HepG2 (cell line): ENCODE results near the gene MRS2. TPM values are rescaled to one million over a fixed set of nuclear protein-coding genes. Genes with fewer than 3 reads are reported as not detected.
A peak's percentile ranks its signal among the peaks of the same experiment; 100 is the strongest.
"Not testable (repeated sequence)": the region's sequence is repeated elsewhere in the genome, so short reads cannot be mapped to it uniquely, and the experiment has no call there.

ENCODE experiments used
- ATAC-seq: fragments of 200-7000 bp; cut with Tn5 transposase; 3 replicates; pipeline ENCODE4 v1.9.1; 2020; ENCODE audit warnings: mild to moderate bottlenecking, moderate library complexity
- BruUV-seq: library from RNA; stranded (reverse); fragments of 400-500 nt; replicated peaks from 2 replicates; lab custom pipeline; 2021; lab: Mats Ljungman, UMichigan
- CTCF ChIA-PET: fragments of 300-600 bp; formaldehyde crosslinking; extraction: SDS; loops from one replicate; lab custom pipeline; 2021; ENCODE audit warnings: low total read pairs, inconsistent platforms, low intra/inter-chr PET ratio; lab: Yijun Ruan, JAX
- POLR2A ChIA-PET: fragments of 350-600 bp; sonication (Branson Sonifier 250); formaldehyde crosslinking; loops from one replicate; lab custom pipeline; 2020; ENCODE audit warnings: antibody characterized with exemption, inconsistent platforms; lab: Yijun Ruan, JAX
- DNase-seq: peaks from one replicate; pipeline ENCODE4 v3.0.0-alpha.2; 2015; ENCODE audit warnings: low spot score
- FAIRE-seq: peaks from 3 replicates; lab custom pipeline; 2011; peaks lifted over from hg19 to GRCh38; lab: Jason Lieb, UNC
- H2AFZ ChIP-seq: one replicate; pipeline ENCODE4 v1.6.1; 2011; ENCODE audit warnings: low read length, inconsistent platforms
- H3K27ac ChIP-seq: fragments of 300-600 bp; 3 replicates; pipeline ENCODE4 v1.8.0; 2011; ENCODE audit warnings: mixed run types, mild to moderate bottlenecking, mixed read lengths, low read length, inconsistent platforms; ENCODE audit not compliant: insufficient read depth; ENCODE audit errors: extremely low read length
- H3K27me3 ChIP-seq, 2 experiments: fragments of 200-600 bp in 1 of 2; 2 replicates in 1 of 2; 3 replicates in 1 of 2; pipeline versions ENCODE4 v1.6.0 to v1.8.0; 2011; ENCODE audit warnings: low read length in 2 of 2, mild to moderate bottlenecking in 2 of 2, moderate library complexity in 2 of 2, inconsistent platforms in 1 of 2; ENCODE audit not compliant: insufficient read depth in 2 of 2, control insufficient read depth in 1 of 2
- H3K36me3 ChIP-seq, 2 experiments: fragments of 200-600 bp in 1 of 2; replicated peaks in 1 of 2; 2 replicates in 1 of 2; 3 replicates in 1 of 2; pipeline versions ENCODE4 v1.5.1 to v1.8.0; 2011; ENCODE audit warnings: low read length in 2 of 2, inconsistent platforms in 1 of 2; ENCODE audit not compliant: insufficient read depth in 2 of 2, control insufficient read depth in 1 of 2
- H3K4me1 ChIP-seq: 2 replicates; pipeline ENCODE4 v1.5.1; 2012; ENCODE audit warnings: low read length, inconsistent platforms; ENCODE audit not compliant: insufficient read depth
- H3K4me2 ChIP-seq: 2 replicates; pipeline ENCODE4 v1.6.0; 2011; ENCODE audit warnings: low read depth, low read length, inconsistent platforms
- H3K4me3 ChIP-seq, 3 experiments: fragments of 200-600 bp in 1 of 3; sonication (generic), shearing (Covaris generic) in 1 of 3; replicated peaks in 1 of 3; 2 replicates each; pipeline ENCODE4 v1.5.1; 2011 to 2016; ENCODE audit warnings: low read length in 3 of 3, inconsistent platforms in 2 of 3, low read depth in 2 of 3, mild to moderate bottlenecking in 2 of 3, control low read depth in 1 of 3, mixed read lengths in 1 of 3; ENCODE audit not compliant: insufficient read depth in 1 of 3
- H3K79me2 ChIP-seq: one replicate; pipeline ENCODE4 v1.6.1; 2011; ENCODE audit warnings: low read length, inconsistent platforms; ENCODE audit not compliant: insufficient read depth
- H3K9ac ChIP-seq: 2 replicates; pipeline ENCODE4 v1.6.0; 2011; ENCODE audit warnings: mild to moderate bottlenecking, low read depth, low read length, inconsistent platforms; ENCODE audit not compliant: insufficient read depth
- H3K9me3 ChIP-seq: 2 replicates; pipeline ENCODE4 v1.5.1; 2012; ENCODE audit warnings: mild to moderate bottlenecking, low read length
- H4K20me1 ChIP-seq: 2 replicates; pipeline ENCODE4 v1.6.0; 2011; ENCODE audit warnings: inconsistent platforms, mild to moderate bottlenecking, low read length, moderate library complexity; ENCODE audit not compliant: insufficient read depth
- HMG20A ChIP-seq: IDR thresholded peaks from 2 replicates; pipeline ENCODE4 v1.6.1; 2016; ENCODE audit warnings: borderline replicate concordance
- LCORL ChIP-seq, 2 experiments: fragments of 450-650 bp in 1 of 2; sonication (generic) in 1 of 2; formaldehyde crosslinking in 1 of 2; IDR thresholded peaks; 2 replicates each; pipeline versions ENCODE4 v1.5.0 to v1.6.1; 2017 to 2020; ENCODE audit warnings: antibody characterized with exemption in 1 of 2, missing genetic modification reagents in 1 of 2
- ZNF296 ChIP-seq: sonication (generic); formaldehyde crosslinking; conservative IDR thresholded peaks from 2 replicates; pipeline ENCODE4 v1.5.0; 2020; ENCODE audit warnings: mild to moderate bottlenecking, missing genetic modification reagents
- WGBS: methylation state at CpG from one replicate; pipeline ENCODE4 v1.1.6; 2017; ENCODE audit warnings: low lambda C conversion rate; 5-methylcytosine and 5-hydroxymethylcytosine counted together
- in situ Hi-C: cut with HindIII; loops from 2 replicates; pipeline ENCODE4 v1.10.0; 2017; ENCODE audit warnings: low pct_unique_long_range_greater_than_20kb; ENCODE audit not compliant: extremely low pct_ligation_motif_present
- intact Hi-C: fragments of 100-400 bp; cut with micrococcal nuclease; formaldehyde crosslinking; loops from one replicate; pipeline ENCODE4 v1.10.0; 2022; ENCODE audit not compliant: unreplicated experiment
- polyA plus RNA-seq, 8 experiments: library from polyadenylated mRNA; depleted of rRNA in 3 of 8; stranded (reverse) in 7 of 8; unstranded in 1 of 8; fragments of >200 nt; fragmentation: Illumina TruSeq in 4 of 8; extraction: Trizol in 4 of 8; gene quantifications; 2 replicates each; pipeline versions ENCODE4 v1.2.1 to v1.2.3, GENCODE V29; 2011 to 2016; ENCODE audit warnings: low read depth in 4 of 8, missing spikeins in 1 of 8, mixed read lengths in 1 of 8; ENCODE audit not compliant: insufficient read depth in 1 of 8
- total RNA-seq, 5 experiments: library from RNA; depleted of rRNA; stranded (reverse); fragments of >200 nt; fragmentation: Illumina TruSeq; extraction: Trizol; gene quantifications; 2 replicates each; pipeline ENCODE4 v1.2.3, GENCODE V29; 2016; ENCODE audit warnings: low read depth in 1 of 5
- TF ChIP-seq, protein P1 (sequence below): sonication (generic); formaldehyde crosslinking; IDR thresholded peaks from 2 replicates; pipeline ENCODE4 v1.5.1; 2020; ENCODE audit warnings: mild to moderate bottlenecking, missing genetic modification reagents, moderate library complexity

MRS2 gene
- total and polyA plus RNA-seq, 2 of the 13 experiments (the other 11 are each of a cell fraction or from before 2014, with no cell fraction given): 31.1 to 83.8 TPM

DNA sequence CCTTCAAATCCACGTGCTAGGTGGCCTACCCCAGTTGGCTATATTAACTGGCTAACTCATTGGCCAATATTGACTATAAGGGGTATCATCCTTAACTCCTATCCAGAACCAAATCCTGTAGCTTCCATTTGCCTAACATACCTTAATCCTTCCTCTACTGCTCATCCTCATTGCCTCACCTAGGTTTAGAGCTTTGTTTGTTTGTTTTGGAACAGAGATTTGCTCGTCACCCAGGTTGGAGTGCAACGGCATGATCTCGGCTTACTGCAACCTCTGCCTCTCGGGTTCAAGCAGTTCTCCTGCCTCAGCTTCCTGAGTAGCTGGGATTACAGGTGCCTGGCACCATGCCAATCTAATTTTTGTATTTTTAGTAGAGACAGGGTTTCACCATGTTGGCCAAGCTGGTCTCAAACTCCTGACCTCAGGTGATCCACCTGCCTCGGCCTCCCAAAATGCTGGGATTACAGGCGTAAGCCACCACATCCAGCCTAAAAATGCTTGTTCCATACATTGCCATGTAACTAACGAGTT lies 37.6 kb upstream of the MRS2 start:
- CTCF ChIA-PET; ATAC-seq; H3K27me3 ChIP-seq; H3K9me3 ChIP-seq; H3K27ac ChIP-seq; H3K4me3 ChIP-seq; H4K20me1 ChIP-seq; POLR2A ChIA-PET; intact Hi-C loops; H2AFZ ChIP-seq; BruUV-seq; H3K36me3 ChIP-seq; in situ Hi-C loops; H3K4me2 ChIP-seq; DNase-seq; H3K9ac ChIP-seq; H3K79me2 ChIP-seq; FAIRE-seq; TF ChIP-seq LCORL (CRISPR knock-in tag; IDR thresholded peaks at IDR 0.05): not testable (repeated sequence)
- 84% methylated on average over 8 of the region's 8 CpGs for WGBS
- peaks cover 10% of the 10 kb centered on the region for H3K4me1 ChIP-seq
- peak; percentile 91 for TF ChIP-seq LCORL (IDR thresholded peaks at IDR 0.05)

DNA sequence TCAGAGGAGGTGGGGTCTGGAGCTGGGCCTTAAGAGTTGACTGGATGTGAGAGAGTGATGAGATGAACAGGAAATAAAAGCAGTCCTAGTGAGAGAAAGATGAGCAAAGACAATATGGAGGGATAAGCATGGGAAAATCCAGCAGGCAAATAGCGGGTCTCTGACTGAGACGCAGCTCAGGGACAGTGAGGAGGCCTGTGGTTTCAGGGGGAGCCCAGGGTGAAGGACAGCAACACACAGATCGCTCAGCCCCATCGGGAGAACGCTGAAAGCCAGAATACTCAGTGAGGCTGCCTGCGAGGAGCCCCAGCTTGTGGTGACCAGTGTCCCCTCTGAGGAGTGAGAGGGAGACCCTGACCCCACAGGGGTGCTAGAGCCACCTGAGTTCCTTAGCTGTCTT lies 28.1 kb upstream of the MRS2 start:
- H3K36me3 ChIP-seq: no peaks in the 10 kb centered on the region
- 97% methylated on average over 6 of the region's 6 CpGs for WGBS
- intact Hi-C loops (no loop called here), in situ Hi-C loops (no loop called here)
- no peaks in the 10 kb centered on the region for H4K20me1 ChIP-seq
- ATAC-seq (no peak; the same call in 2 of the 3 replicates), DNase-seq (no peak), FAIRE-seq (no peak)
- TF ChIP-seq, protein P1, sequence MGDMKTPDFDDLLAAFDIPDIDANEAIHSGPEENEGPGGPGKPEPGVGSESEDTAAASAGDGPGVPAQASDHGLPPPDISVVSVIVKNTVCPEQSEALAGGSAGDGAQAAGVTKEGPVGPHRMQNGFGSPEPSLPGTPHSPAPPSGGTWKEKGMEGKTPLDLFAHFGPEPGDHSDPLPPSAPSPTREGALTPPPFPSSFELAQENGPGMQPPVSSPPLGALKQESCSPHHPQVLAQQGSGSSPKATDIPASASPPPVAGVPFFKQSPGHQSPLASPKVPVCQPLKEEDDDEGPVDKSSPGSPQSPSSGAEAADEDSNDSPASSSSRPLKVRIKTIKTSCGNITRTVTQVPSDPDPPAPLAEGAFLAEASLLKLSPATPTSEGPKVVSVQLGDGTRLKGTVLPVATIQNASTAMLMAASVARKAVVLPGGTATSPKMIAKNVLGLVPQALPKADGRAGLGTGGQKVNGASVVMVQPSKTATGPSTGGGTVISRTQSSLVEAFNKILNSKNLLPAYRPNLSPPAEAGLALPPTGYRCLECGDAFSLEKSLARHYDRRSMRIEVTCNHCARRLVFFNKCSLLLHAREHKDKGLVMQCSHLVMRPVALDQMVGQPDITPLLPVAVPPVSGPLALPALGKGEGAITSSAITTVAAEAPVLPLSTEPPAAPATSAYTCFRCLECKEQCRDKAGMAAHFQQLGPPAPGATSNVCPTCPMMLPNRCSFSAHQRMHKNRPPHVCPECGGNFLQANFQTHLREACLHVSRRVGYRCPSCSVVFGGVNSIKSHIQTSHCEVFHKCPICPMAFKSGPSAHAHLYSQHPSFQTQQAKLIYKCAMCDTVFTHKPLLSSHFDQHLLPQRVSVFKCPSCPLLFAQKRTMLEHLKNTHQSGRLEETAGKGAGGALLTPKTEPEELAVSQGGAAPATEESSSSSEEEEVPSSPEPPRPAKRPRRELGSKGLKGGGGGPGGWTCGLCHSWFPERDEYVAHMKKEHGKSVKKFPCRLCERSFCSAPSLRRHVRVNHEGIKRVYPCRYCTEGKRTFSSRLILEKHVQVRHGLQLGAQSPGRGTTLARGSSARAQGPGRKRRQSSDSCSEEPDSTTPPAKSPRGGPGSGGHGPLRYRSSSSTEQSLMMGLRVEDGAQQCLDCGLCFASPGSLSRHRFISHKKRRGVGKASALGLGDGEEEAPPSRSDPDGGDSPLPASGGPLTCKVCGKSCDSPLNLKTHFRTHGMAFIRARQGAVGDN (CRISPR knock-in tag): 0 out of 2 replicates have a peak, but pooled peaks have one; percentile 16
- peak; percentile 92 for TF ChIP-seq ZNF296 (CRISPR knock-in tag)
- no peak for TF ChIP-seq HMG20A (CRISPR knock-in tag)
- no TSS peak for BruUV-seq
- H3K4me2 ChIP-seq: no peak overlapping the region
- H3K9me3 ChIP-seq: no peaks in the 10 kb centered on the region
- POLR2A ChIA-PET: interaction anchor here (0.8 kb wide), 1 partner anchor 14 kb away, joined by 3 read pairs; no protein-coding TSS in a partner anchor
- H3K27ac ChIP-seq: no peak overlapping the region
- no peaks in the 10 kb centered on the region for H3K27me3 ChIP-seq
- CTCF ChIA-PET: interaction anchor here (1.3 kb wide), 1 partner anchor 92 kb away, joined by 3 read pairs; no protein-coding TSS in a partner anchor
- H3K4me1 ChIP-seq: peaks cover 27% of the 10 kb centered on the region
- H3K79me2 ChIP-seq: peaks cover 29% of the 10 kb centered on the region
- no peak overlapping the region for H3K9ac ChIP-seq
- no peak overlapping the region for H3K4me3 ChIP-seq
- no peak overlapping the region for H2AFZ ChIP-seq
